Stomach (tissue), 4 donors: ENCODE results near the gene ABI3BP.

Experiments
- EP300 ChIP-seq: sonication (generic); formaldehyde crosslinking; IDR thresholded peaks from one replicate; pipeline ENCODE4 v1.6.1; 2017; ENCODE audit warnings: antibody characterized with exemption
- POLR2AphosphoS5 ChIP-seq, 3 donors: sonication (generic); formaldehyde crosslinking; IDR thresholded peaks; one replicate each; pipeline ENCODE4 v1.6.1; 2016; ENCODE audit warnings: antibody characterized with exemption in 3 of 3
- TF ChIP-seq, protein P1 (sequence below), 7 experiments: fragments of 450-650 bp in 4 of 7; fragments of 200-600 bp in 3 of 7; sonication (generic) in 3 of 7; IDR thresholded peaks; one replicate each; pipeline ENCODE4 v1.5.1; 2016 to 2019; ENCODE audit warnings: antibody characterized with exemption in 7 of 7, control low read depth in 2 of 7, mild to moderate bottlenecking in 1 of 7

DNA sequence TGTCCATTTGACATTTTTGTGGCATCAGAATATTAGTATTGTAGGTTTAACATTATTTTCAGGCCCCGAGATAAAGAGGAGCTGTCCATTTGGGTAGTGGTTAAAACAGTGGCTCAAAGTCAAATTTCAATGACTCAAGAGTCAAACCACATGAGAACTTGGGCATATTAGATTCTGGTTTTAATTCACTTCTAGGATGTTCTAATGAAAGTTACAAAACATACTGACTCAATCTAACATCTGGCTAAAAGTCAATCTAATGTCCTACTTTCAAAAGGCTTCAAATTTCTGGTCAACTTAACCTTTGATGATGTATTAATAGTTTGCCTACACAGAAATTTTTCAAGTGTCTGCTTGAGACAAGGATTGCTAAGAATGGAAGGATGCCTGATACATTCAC lies 112.4 kb downstream of the ABI3BP start:
- TF ChIP-seq, protein P1, sequence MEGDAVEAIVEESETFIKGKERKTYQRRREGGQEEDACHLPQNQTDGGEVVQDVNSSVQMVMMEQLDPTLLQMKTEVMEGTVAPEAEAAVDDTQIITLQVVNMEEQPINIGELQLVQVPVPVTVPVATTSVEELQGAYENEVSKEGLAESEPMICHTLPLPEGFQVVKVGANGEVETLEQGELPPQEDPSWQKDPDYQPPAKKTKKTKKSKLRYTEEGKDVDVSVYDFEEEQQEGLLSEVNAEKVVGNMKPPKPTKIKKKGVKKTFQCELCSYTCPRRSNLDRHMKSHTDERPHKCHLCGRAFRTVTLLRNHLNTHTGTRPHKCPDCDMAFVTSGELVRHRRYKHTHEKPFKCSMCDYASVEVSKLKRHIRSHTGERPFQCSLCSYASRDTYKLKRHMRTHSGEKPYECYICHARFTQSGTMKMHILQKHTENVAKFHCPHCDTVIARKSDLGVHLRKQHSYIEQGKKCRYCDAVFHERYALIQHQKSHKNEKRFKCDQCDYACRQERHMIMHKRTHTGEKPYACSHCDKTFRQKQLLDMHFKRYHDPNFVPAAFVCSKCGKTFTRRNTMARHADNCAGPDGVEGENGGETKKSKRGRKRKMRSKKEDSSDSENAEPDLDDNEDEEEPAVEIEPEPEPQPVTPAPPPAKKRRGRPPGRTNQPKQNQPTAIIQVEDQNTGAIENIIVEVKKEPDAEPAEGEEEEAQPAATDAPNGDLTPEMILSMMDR (IDR thresholded peaks at IDR 0.05) = no peak
- TF ChIP-seq POLR2AphosphoS5 (IDR thresholded peaks at IDR 0.05) = no peak
- no peak for TF ChIP-seq EP300
